Stimulated activated memory B cell treated with anti-CD40 and anti-IgM and Interleukin-4, amounts not matched to agents 10 μg/mL and 1 μg/mL and 100 μg/mL, for 72 hours (primary cell): ENCODE results near the gene ARHGEF18.
"Not testable (repeated sequence)": the region's sequence is repeated elsewhere in the genome, so short reads cannot be mapped to it uniquely, and the experiment has no call there.

Experiments
- ATAC-seq: fragments of 150-1000 bp; cut with Tn5 transposase; 2 replicates; pipeline ENCODE4 v1.10.0; 2021
- H3K27ac Mint-ChIP-seq: one replicate; pipeline ENCODE4 v1.8.0; 2022; ENCODE audit warnings: mild to moderate bottlenecking, mixed read lengths
- H3K27me3 Mint-ChIP-seq: one replicate; pipeline ENCODE4 v1.8.0; 2022; ENCODE audit warnings: mixed read lengths
- H3K36me3 Mint-ChIP-seq: one replicate; pipeline ENCODE4 v1.8.0; 2022; ENCODE audit warnings: mixed read lengths
- H3K4me1 Mint-ChIP-seq: one replicate; pipeline ENCODE4 v1.8.0; 2022; ENCODE audit warnings: mixed read lengths
- H3K4me3 Mint-ChIP-seq: one replicate; pipeline ENCODE4 v1.8.0; 2022; ENCODE audit warnings: mild to moderate bottlenecking, moderate library complexity, mixed read lengths
- H3K9me3 Mint-ChIP-seq: one replicate; pipeline ENCODE4 v1.8.0; 2022; ENCODE audit warnings: mixed read lengths

ARHGEF18 gene

GRCh38 chr19:7348587-7349230 is at the start of gene ARHGEF18:
ARHGEF18 (plus strand) TSS chr19:7348937; CDS start chr19:7362891, 13,954 bp downstream.
- Mint-ChIP-seq H3K36me3 (peaks cover 18% of the 10 kb centered on the region), H3K27ac (peak within 1 kb of the TSS; percentile 88), H3K9me3 (peaks cover 6% of the 10 kb centered on the region), H3K27me3 (no peaks in the 10 kb centered on the region), H3K4me1 (peaks cover 65% of the 10 kb centered on the region), H3K4me3 (peak within 1 kb of the TSS; percentile 90)
- ATAC-seq: peak; percentile 65

DNA sequence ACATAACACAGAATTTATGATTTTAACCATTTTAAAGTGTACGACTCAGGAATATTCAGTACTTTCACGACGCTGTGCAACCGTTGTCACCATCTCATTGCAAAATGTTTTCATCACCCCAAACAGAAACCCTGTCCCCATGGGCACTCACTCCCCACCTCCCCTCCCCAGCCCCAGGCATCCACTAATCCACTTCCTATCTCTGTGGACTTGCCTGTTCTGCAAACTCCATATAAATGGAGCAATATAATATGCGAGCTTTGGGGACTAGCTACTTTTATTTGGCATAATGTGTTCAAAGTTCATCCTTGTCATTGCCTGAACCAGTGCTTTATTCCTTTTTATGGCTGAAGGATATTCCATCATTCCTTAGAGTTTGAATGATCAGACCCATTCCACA is 47.2 kb upstream of the ARHGEF18 start:
- Mint-ChIP-seq H3K4me3 (no peak overlapping the region), H3K9me3 (no peaks in the 10 kb centered on the region), H3K4me1 (peaks cover 6% of the 10 kb centered on the region), H3K36me3 (no peaks in the 10 kb centered on the region), H3K27me3 (peaks cover 23% of the 10 kb centered on the region), H3K27ac (no peak overlapping the region)
- no peak for ATAC-seq

DNA sequence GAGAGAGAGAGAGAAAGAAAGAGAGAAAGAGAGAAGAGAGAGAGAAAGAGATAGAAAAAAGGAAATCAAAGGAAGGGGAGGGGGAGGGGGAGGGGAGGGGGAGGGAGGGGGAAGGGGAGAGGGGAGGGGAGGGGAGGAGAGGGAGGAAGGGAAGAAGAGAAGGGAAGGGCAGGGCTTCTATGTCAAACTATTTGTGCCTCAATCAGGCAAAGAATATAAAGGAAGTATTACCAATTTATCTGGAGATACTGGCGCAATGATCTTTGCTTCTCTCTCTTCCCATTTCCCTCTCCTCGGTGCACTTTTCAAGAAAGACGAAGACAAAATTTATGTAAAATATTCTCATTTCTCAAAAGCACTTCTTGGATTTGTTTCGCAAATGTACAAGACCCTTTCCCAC is 45.3 kb upstream of the ARHGEF18 start:
- H3K27me3 Mint-ChIP-seq: peaks cover 14% of the 10 kb centered on the region
- H3K9me3 Mint-ChIP-seq: no peaks in the 10 kb centered on the region
- no peak for ATAC-seq
- H3K27ac Mint-ChIP-seq: no peak overlapping the region
- H3K4me1 Mint-ChIP-seq: peaks cover 6% of the 10 kb centered on the region
- no peak overlapping the region for H3K4me3 Mint-ChIP-seq
- no peaks in the 10 kb centered on the region for H3K36me3 Mint-ChIP-seq

GRCh38 chr19:7304200-7304599 is 44.5 kb upstream of the ARHGEF18 start:
- Mint-ChIP-seq H3K4me3 (no peak overlapping the region), H3K27ac (no peak overlapping the region)

GRCh38 chr19:7307590-7308218 is 41.0 kb upstream of the ARHGEF18 start:
- H3K4me1 Mint-ChIP-seq: peaks cover 16% of the 10 kb centered on the region
- no peak overlapping the region for H3K27ac Mint-ChIP-seq
- H3K36me3 Mint-ChIP-seq: no peaks in the 10 kb centered on the region
- H3K4me3 Mint-ChIP-seq: no peak overlapping the region
- no peak for ATAC-seq
- peaks cover 10% of the 10 kb centered on the region for H3K27me3 Mint-ChIP-seq
- H3K9me3 Mint-ChIP-seq: no peaks in the 10 kb centered on the region

More at GRCh38 chr19:7304200-7304599, 44.5 kb upstream of the ARHGEF18 start:
- peaks cover 6% of the 10 kb centered on the region for H3K4me1 Mint-ChIP-seq
- peaks cover 12% of the 10 kb centered on the region for H3K27me3 Mint-ChIP-seq
- no peaks in the 10 kb centered on the region for H3K9me3 Mint-ChIP-seq
- no peak for ATAC-seq
- no peaks in the 10 kb centered on the region for H3K36me3 Mint-ChIP-seq

- peaks cover 11% of the 10 kb centered on the region for H3K4me1 Mint-ChIP-seq
- not testable (repeated sequence) for H3K36me3 Mint-ChIP-seq, H3K9me3 Mint-ChIP-seq, ATAC-seq, H3K27me3 Mint-ChIP-seq, H3K4me3 Mint-ChIP-seq, H3K27ac Mint-ChIP-seq
These were observed 40.4 kb upstream of the ARHGEF18 start for GRCh38 chr19:7308327-7308726.

DNA sequence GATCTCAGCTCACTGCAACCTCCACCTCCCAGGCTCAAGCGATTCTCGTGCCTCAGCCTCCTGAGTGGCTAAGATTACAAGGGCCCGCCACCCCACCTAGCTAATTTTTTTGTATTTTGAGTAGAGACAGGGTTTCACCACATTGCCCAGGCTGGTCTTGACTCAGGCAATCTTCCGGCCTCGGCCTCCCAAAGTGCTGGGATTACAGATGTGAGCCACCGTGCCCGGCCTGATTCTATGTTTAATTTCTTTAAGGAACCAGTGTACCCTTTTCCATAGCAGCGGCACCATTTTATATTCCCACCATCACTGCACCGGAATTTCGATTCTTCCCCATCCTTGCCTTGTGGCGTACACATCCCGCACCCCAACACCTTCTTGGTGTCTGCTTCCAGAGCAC is 36.8 kb upstream of the ARHGEF18 start:
- no peaks in the 10 kb centered on the region for H3K27me3 Mint-ChIP-seq
- H3K4me3 Mint-ChIP-seq: no peak overlapping the region
- no peaks in the 10 kb centered on the region for H3K36me3 Mint-ChIP-seq
- H3K27ac Mint-ChIP-seq: no peak overlapping the region
- H3K4me1 Mint-ChIP-seq: peaks cover 9% of the 10 kb centered on the region
- H3K9me3 Mint-ChIP-seq: no peaks in the 10 kb centered on the region
- no peak for ATAC-seq

GRCh38 chr19:7312816-7313215 is 35.9 kb upstream of the ARHGEF18 start:
- Mint-ChIP-seq H3K36me3 (no peaks in the 10 kb centered on the region), H3K27ac (no peak overlapping the region), H3K27me3 (no peaks in the 10 kb centered on the region), H3K4me1 (peaks cover 9% of the 10 kb centered on the region), H3K4me3 (no peak overlapping the region), H3K9me3 (no peaks in the 10 kb centered on the region)
- no peak for ATAC-seq

DNA sequence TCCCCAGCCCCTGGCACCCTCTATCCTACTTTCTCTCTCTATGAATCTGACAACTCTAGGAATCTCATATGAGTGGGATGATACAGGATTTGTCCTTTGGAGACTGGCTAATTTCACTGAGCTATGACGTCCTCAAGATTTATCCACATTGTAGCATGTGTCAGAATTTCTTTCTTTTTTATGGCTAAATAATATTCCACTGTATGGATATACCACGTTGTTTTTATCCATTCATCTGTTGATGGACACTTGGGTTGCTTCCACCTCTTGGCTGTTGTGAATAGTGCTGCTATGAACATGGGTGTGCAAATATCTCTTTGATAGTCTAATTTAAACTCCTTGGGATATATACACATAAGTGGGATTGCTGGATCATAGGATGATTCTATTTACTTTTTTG is 30.6 kb upstream of the ARHGEF18 start:
- no peak for ATAC-seq
- Mint-ChIP-seq H3K4me1 (no peaks in the 10 kb centered on the region), H3K4me3 (no peak overlapping the region), H3K27me3 (no peaks in the 10 kb centered on the region), H3K9me3 (peaks cover 6% of the 10 kb centered on the region), H3K36me3 (no peaks in the 10 kb centered on the region), H3K27ac (no peak overlapping the region)

DNA sequence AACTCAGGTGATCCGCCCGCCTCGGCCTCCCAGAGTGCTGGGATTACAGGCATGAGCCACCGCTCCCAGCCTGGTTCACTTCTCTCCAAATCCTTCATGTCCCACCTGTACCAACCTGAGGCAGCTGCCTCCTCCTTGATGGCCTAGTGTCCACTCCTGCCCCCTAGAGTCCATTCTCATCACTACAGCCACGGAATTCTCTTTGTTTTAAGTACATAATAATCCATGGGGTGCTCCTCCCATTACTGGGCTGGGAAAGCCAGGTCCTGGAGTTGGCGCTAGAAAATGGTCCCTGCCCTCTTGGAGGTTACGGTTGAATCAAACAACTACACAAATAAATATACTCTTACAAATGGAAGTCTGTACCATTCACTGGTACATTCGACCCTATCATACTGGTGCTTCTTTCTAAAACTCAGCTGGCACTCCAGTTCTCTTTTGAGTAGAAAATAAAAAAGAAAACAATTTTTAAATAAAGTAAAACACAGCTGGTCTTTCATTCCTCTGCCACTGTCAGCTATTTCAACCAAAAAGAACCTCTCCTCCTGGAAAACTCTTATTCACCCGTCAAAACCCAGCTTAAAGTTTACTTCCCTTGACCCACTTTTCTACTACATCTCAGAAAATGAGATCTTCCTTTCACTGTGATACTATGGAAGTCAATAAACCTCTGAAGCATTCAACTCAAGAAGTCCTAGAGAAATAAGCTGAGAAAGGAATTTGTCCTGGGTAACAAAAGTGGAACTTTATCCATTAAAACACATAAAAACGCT is 22.4 kb upstream of the ARHGEF18 start:
- no peak overlapping the region for H3K4me3 Mint-ChIP-seq

GRCh38 chr19:7327802-7328201 is 20.9 kb upstream of the ARHGEF18 start:
- Mint-ChIP-seq H3K4me3 (no peak overlapping the region), H3K27me3 (no peaks in the 10 kb centered on the region), H3K27ac (no peak overlapping the region), H3K36me3 (peaks cover 6% of the 10 kb centered on the region), H3K9me3 (peaks cover 3% of the 10 kb centered on the region), H3K4me1 (peaks cover 6% of the 10 kb centered on the region)
- ATAC-seq: no peak

More for the DNA sequence above, 22.4 kb upstream of the ARHGEF18 start:
- Mint-ChIP-seq H3K27me3 (no peaks in the 10 kb centered on the region), H3K4me1 (peaks cover 6% of the 10 kb centered on the region), H3K9me3 (peaks cover 3% of the 10 kb centered on the region), H3K27ac (no peak overlapping the region), H3K36me3 (peaks cover 6% of the 10 kb centered on the region)
- ATAC-seq: no peak

- ATAC-seq: no peak
- Mint-ChIP-seq H3K36me3 (peaks cover 6% of the 10 kb centered on the region), H3K9me3 (peaks cover 3% of the 10 kb centered on the region), H3K4me1 (peaks cover 14% of the 10 kb centered on the region), H3K4me3 (no peak overlapping the region), H3K27me3 (no peaks in the 10 kb centered on the region), H3K27ac (no peak overlapping the region)
These were observed 20.1 kb upstream of the ARHGEF18 start for GRCh38 chr19:7328647-7329046.

DNA sequence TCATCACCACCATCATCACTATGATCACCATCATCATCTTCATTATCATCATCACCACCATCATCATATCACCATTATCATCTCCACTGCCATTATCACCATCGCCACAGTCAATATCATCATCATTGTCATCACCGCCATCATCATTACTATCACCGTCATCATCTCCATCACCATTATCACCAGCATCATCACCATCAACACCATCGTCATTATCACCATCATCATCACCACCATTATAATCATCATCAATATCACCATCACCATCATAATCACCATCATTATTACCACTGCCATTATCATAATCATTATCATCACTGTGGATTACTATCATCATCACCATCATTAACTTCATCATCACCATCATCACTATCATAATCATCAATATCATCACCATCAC is 17.3 kb upstream of the ARHGEF18 start:
- Mint-ChIP-seq H3K36me3 (no peaks in the 10 kb centered on the region), H3K27ac (no peak overlapping the region), H3K4me3 (no peak overlapping the region), H3K4me1 (peaks cover 29% of the 10 kb centered on the region), H3K27me3 (no peaks in the 10 kb centered on the region), H3K9me3 (peaks cover 2% of the 10 kb centered on the region)
- no peak for ATAC-seq

DNA sequence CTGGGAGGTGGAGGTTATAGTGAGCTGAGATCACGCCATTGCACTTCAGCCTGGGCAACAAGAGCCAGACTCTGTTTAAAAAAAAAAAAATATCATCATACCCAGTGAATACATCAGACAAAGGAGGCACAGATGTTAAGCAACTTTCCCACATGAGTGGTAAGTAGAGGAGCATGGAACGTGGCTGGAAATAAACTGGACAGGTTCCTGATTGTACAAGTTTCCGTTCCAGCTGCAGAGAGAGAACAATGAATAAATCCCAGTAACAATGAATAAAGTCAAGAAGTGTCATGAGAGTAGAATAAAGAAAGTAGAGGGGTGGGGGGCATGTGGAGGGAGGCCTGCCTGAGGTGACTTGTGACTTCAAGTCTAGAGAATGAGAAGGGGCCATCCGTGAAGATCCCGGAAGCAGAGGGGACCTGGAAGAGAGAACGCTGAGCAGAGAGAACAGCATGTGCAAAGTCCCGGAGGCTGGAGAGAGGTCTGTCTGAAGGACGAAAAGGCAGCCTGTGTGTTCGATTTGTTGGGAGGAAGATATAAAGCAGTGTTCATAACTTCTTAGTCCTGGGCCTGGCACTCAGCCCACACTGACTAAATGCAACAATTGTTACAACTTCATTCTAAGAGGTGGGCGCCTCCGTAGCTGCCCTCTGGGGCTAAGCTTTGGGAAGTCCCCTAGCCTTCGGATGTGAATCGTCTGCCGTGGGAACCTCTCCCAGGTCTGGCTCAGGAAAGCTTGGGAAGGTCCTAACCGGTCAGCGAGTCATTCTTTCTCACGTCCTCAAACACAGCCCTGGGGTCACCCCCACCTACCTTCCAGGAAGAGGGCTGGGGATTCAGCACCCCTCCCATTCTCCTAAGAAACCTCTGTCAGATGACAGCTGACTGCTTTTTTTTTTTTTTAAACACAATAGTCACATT is 15.3 kb upstream of the ARHGEF18 start:
- no peaks in the 10 kb centered on the region for H3K36me3 Mint-ChIP-seq
- no peaks in the 10 kb centered on the region for H3K27me3 Mint-ChIP-seq
- peaks cover 49% of the 10 kb centered on the region for H3K4me1 Mint-ChIP-seq
- H3K9me3 Mint-ChIP-seq: peaks cover 2% of the 10 kb centered on the region
- no peak for ATAC-seq
- H3K4me3 Mint-ChIP-seq: no peak overlapping the region
- H3K27ac Mint-ChIP-seq: peak overlapping the region; percentile 78
